HL-60 (cell line): ENCODE results near the gene VPS37D.

ENCODE experiments used
- GABPA ChIP-seq: IDR thresholded peaks from 2 replicates; pipeline ENCODE4 v1.6.1; 2012; ENCODE audit warnings: low read depth
- POLR2AphosphoS5 ChIP-seq: IDR thresholded peaks from 2 replicates; pipeline ENCODE4 v1.6.1; 2012; ENCODE audit warnings: low read depth
- SPI1 ChIP-seq: IDR thresholded peaks from 2 replicates; pipeline ENCODE4 v1.6.1; 2012; ENCODE audit warnings: low read depth, mild to moderate bottlenecking, borderline replicate concordance
- TF ChIP-seq, protein P1 (sequence below): IDR thresholded peaks from one replicate; pipeline ENCODE4 v1.5.1; 2011; ENCODE audit warnings: low read length, control low read depth, inconsistent platforms; ENCODE audit not compliant: insufficient read depth
- TF ChIP-seq, protein P2 (sequence below): IDR thresholded peaks from 2 replicates; pipeline ENCODE4 v1.6.1; 2012; ENCODE audit warnings: low read depth; ENCODE audit not compliant: insufficient replicate concordance

DNA sequence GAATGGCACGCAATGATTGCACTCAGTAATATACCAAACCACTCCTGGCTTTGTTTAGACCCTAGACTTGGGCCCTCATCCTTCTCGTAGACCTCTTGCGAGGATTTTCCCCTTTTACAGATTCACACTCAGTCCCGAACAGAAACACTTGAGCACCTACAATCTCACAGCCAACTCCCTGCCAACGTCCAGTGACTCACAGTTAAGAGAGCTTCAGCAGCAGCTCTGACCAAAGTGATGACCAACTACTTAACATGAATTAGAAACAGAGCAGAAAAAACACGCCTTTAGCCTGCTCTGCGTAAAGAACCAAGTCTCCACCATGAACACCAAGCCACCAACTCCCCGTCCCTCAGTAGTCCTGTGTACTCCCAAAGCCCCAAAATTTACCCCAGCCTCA lies 13.4 kb downstream of the VPS37D start:
- no peak for TF ChIP-seq POLR2AphosphoS5
- TF ChIP-seq, protein P1, sequence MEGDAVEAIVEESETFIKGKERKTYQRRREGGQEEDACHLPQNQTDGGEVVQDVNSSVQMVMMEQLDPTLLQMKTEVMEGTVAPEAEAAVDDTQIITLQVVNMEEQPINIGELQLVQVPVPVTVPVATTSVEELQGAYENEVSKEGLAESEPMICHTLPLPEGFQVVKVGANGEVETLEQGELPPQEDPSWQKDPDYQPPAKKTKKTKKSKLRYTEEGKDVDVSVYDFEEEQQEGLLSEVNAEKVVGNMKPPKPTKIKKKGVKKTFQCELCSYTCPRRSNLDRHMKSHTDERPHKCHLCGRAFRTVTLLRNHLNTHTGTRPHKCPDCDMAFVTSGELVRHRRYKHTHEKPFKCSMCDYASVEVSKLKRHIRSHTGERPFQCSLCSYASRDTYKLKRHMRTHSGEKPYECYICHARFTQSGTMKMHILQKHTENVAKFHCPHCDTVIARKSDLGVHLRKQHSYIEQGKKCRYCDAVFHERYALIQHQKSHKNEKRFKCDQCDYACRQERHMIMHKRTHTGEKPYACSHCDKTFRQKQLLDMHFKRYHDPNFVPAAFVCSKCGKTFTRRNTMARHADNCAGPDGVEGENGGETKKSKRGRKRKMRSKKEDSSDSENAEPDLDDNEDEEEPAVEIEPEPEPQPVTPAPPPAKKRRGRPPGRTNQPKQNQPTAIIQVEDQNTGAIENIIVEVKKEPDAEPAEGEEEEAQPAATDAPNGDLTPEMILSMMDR: no peak
- TF ChIP-seq, protein P2, sequence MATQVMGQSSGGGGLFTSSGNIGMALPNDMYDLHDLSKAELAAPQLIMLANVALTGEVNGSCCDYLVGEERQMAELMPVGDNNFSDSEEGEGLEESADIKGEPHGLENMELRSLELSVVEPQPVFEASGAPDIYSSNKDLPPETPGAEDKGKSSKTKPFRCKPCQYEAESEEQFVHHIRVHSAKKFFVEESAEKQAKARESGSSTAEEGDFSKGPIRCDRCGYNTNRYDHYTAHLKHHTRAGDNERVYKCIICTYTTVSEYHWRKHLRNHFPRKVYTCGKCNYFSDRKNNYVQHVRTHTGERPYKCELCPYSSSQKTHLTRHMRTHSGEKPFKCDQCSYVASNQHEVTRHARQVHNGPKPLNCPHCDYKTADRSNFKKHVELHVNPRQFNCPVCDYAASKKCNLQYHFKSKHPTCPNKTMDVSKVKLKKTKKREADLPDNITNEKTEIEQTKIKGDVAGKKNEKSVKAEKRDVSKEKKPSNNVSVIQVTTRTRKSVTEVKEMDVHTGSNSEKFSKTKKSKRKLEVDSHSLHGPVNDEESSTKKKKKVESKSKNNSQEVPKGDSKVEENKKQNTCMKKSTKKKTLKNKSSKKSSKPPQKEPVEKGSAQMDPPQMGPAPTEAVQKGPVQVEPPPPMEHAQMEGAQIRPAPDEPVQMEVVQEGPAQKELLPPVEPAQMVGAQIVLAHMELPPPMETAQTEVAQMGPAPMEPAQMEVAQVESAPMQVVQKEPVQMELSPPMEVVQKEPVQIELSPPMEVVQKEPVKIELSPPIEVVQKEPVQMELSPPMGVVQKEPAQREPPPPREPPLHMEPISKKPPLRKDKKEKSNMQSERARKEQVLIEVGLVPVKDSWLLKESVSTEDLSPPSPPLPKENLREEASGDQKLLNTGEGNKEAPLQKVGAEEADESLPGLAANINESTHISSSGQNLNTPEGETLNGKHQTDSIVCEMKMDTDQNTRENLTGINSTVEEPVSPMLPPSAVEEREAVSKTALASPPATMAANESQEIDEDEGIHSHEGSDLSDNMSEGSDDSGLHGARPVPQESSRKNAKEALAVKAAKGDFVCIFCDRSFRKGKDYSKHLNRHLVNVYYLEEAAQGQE: no peak
- TF ChIP-seq GABPA: no peak
- no peak for TF ChIP-seq SPI1
